DMS53 treated with DMSO at 0.1 percent for 48 hours (cell line): Measurements from ENCODE around the gene PDK3.

Experiments
- DNase-seq: peaks from one replicate; lab custom pipeline; 2025; ENCODE audit not compliant: unreplicated experiment; lab: John Stamatoyannopoulos, UW

Gene PDK3

DNA sequence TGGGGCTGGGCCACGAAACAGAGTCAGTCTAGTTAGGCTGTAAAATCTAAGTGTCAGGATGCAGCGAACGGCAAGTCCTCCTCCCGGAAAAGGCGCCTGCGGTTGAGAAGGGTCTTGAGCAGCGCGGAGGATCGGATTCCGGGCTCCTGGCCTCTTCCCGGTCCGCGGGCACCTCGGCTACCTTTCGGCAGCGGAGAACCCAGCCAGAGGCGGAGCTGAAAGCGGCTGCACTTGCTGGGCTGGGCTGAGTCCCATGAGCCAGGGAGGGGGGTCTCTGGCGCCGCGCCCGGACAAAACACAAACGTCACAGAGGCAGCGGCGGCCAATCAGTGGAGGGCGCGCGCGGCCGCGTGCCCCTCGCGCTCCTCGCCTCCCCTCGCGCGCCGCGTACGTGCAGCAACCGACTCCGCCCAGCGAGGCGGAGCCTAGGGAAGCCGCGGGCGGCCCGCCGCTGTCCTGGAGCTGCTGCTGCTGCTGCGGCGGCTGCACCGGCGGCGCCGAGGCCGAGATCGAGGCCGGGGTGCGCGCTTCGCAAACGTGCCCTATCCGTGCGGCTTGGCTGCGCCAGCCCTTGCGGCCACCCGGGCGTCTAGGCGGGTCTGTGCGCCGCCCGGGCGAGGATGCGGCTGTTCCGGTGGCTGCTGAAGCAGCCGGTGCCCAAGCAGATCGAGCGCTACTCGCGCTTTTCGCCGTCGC, at the start of gene PDK3:
TSS of gene PDK3 (plus strand) at position 451 of the 696 bp plus-strand sequence. CDS start at position 621, 170 bp downstream.
- DNase-seq = peak; percentile 73

DNA sequence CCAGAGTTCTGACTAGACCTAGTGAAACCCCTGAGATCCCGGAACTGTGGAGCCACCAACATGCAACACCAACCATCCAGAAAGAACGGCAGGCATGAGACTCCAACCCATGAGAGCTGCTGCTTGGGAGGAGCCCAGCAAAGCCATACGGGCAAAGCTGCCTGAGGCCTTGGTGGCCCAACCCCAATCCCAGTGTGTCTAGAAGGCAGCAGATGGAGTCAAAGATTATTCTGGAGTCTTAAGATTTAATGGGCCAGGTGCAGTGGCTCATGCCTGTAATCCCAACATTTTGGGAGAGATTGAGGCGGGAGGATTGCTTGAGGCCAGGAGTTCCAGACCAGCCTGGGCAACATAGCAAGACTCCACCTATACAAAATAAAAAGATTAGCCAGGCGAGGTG, 49.2 kb upstream of the PDK3 start:
- DNase-seq = no peak

DNA sequence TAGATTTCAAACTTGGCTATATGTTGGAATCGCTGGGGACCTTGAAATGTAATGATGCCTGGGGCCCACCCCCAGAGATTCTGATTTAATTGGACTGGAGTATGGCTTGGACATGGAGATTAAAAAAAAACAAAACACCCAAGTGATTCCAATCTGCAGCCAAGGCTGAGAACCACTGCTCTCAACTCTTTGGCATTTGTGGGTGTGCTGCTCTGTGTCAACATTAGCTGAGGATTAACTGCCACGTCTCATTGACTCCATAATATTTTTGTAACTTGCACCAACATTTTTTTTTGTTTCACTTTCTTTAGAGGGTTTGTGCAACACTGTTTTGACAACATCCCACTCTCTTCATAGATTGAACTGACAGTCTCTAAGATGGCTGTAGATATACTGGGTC, 41.1 kb upstream of the PDK3 start:
- DNase-seq = no peak

DNA sequence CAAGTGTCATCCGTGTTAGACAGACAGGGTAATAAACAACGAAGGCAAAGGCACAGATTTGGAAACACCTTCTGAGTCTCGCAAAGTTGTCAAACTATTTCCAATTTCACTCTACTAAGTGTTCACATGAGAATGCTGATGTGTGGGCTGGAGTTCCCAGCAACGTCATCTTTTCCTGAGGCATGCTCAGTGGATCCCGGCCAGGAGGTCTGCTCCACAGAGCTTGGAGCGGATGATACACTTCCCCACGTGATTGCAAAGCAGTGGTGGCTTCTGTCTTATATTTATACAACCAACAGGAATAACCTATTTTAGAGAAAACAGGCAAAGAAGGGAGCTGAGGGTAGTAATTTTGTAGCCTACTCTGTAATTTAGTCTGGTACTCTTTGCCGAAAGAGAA, 40.1 kb upstream of the PDK3 start:
- no peak for DNase-seq

DNA sequence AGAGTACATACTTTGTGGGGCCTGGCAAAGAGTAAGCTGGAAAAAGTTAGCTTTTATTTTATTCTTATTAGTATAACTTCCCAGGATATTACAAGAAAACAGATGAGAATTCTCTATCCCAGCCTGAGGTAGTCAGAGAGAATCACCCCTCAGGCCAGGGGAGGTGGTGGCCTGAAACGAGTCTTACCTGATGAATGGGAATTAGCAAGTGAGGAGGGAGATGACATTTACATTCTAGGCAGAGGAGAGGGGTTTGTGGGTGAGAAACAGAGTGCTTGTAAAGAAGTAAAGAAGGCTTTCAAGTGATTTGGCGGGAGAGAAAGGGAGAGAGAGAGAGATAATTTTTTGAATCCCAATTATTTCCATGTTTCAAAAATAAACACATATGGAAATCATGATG, 39.3 kb upstream of the PDK3 start:
- no peak for DNase-seq

DNA sequence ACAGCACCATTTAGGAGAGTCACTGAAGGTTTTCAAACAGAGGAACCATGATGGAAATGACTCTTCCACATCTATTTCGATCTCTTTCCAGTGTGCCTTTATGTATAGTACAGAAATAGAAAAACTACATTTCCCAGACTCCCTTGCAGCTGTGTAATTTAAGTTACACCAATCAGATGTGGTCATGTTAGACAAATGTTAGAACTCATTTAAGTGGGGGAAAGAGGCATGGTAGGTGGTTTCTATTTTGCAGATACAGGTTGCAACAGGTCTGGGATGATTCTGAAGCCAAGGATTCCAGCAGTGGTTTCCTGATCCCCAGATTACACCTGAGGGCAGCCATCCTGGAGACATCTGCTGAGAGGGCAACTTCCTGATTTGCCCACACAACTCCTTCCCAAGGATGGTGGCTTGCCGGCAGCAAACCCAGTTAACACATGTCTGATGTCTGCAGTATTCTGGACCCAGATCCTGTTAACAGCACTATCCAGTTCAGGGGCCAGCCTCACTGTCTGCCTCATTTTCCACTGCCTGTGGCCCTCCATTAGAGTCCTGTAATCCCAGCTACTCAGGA, 38.7 kb upstream of the PDK3 start:
- DNase-seq = no peak

DNA sequence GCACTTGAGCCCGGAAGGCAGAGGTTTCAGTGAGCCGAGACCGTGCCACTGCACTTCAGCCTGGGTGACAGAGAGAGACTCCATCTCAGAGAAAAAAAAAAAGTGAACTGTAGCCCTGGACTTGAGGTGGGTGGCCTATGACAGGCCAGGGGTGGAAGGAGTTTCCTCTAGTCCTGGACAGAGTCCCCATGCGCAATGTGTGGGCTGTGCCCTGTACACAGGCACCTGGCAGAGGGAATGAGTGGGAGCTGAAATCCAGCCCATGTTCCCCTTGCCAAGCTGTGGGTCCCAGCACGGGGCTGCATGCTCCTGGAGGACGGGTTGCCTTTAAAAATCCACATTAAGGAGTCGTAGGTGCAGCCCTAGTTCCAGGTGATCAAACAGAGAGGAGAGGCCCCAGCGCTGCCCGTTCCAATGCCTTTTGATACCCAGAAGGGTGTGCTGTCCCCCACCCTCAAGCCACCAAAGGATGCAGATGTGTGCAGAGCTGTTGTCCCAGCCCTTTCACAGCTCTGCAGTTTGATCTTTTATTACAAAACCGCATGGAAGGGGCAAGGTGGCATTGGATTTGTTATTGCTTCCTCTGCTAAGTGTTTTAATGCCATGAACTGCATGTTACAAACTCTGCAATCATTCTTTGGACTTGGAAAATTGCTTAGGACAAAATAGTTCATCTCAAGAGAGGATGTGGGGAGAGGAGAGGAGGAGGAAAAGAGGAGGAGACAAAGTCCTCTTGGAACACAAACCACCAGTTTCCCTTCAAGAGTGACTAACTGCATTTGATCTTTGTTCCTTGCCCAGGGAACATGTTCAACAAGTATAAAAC, 38.0 kb upstream of the PDK3 start:
- no peak for DNase-seq

DNA sequence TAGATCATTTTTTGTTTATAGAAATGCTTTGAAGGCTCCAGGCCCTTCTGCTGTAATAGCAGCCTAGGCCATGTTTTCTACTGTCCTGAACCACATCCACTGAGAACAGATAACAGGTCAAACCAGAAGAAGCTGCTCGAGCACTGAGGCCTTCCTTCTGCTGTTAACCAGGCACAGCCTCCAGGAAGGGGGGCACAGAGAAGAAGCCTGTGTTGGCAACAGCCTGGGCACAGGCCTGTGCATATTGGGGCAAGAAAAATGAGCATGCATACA, 37.4 kb upstream of the PDK3 start:
- DNase-seq = no peak

DNA sequence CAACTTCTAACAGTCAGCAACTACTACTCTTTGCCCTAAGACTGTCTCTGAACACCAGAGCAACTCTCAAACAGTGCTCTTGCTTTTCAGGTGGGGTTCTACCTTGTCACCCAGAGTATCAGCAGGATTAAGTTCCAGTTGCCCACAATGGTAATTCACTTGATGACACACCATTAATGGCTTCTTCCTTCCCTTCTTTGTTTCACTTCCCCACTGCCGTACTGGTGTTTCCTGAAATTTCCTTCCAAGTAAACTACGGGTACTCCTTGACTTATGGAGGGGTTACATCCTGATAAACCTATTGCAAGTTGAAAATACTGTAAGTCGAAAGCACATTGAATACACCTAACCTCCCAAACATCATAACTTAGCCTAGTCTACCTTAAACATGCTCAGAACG, 36.6 kb upstream of the PDK3 start:
- no peak for DNase-seq

DNA sequence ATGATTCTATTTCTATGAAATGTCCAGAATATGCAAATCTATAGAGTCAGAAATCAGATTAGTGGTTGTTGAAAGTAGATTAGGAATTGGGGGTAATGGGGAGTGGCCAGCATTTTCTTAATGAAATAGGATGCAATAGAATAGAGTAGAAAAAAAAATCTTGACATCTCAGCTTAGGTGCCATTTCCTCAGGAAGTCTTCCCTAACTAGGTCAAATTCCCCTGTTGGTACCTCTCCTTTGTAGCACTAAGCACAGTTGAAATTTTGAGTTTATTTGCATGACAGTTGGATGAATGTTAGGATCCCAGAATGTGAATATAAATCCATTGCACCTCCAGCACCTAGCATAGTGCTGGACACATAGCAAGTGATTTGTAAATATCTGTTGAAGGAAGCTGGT, 30.0 kb upstream of the PDK3 start:
- no peak for DNase-seq

DNA sequence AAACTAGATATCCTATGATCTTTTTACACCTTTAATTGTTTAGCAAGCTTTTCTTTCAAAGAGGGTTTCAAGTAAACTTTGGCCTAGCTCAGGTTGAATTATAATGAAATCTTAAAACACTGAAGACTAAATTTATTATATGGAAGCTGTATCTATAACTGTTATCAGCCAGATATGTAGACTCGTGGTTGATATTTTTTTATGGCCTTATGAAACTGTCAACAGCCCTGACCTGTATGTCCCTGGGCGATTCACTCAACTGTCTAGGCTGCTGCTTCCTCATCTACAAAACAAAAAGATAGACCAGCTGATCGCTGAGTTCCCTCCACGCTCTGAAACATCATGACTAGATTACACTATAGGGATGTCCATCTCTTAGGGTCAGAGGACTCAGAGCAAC, 21.2 kb upstream of the PDK3 start:
- no peak for DNase-seq

DNA sequence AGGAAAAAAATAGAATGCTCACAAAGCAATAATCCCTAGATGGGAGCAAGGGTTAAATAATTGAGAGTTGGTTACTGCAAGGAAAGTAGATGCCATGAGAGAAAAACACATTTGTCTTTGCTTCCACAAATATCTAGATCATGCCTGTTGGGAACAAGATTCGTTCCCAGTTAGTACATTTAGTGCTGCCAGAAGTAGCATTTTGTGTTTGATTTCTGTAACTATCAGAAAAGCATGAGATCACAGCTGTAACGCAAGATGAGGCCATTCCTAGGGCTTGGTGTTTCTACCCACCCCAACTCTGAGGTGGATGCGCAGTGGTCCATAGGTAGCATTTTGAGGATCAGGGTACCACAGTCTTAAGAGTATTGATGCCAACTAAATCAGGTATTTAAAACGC, 20.4 kb upstream of the PDK3 start:
- no peak for DNase-seq

DNA sequence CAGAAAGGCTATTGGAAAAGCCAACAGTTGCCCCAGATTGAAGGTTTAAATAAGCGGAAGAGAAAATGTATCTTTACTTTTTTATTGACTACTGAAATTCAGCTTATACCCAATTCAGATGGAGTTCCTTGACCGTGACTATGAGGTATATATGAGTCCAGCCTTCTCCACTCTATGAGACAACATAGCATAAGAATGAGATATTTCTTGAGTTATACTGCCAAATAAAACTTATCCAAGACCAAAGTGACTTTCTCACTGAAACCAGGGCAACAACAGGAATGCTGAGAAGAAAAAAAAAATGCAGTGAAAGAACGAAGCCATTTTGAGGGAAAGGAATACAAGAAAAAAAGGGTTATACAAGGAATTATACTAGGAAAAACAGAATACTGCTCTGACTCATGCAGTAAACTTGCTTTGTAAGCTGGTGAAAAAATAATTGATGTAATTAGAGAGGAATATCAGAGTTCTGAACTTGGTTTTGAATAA, 16.3 kb upstream of the PDK3 start:
- DNase-seq = no peak

DNA sequence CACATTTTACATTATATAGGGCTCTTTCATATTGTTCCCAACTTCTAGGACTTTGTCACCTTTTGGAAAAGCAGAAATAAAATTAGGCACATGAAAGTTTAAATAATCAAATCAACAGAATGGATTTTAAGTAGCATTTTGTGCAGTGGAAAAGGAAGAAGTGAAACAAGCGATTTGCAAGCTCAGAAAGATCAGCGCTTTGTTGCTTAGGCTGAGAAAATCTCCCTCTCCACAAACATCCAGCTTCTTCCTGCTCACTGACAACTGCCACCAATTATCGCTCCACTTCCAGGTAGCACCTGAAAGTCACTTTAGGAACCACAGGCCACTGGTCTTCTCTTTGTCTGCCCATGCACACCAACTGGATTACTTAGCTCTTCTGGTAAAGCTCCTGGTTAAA, 2.0 kb upstream of the PDK3 start:
- no peak for DNase-seq

DNA sequence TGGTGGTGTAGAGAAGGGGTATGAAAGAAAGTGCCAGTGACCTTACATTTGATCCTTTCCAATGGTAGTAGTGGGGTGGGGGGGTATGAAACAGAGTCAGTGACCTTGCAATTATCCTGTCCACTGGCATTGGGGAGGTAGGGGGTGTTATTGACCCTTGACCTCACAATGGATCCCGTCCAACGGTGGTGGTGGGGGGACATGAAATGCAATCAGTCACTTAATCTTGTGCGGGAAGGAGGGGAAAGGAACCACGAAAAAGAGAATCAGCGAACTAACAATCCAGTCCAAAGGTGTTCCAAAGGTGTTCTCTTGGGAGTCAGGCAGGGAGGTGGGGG, 619 bp upstream of the PDK3 start:
- no peak for DNase-seq

DNA sequence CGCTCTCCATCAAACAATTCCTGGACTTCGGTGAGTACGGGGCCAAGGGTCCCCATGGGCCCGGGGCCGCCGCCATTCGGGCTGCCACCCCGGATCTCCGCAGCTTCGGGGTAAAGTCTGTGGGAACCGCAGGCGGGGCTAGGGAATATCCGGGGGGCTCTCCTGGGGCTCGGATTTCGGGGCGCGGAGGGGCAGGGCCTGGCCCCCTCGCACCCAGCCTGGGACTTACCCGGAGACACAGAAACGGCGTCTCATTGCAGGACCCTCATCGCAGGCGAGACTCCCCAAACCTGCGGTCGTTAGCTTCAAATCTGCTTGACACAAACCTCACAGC, 413 bp downstream of the PDK3 start:
- no peak for DNase-seq

DNA sequence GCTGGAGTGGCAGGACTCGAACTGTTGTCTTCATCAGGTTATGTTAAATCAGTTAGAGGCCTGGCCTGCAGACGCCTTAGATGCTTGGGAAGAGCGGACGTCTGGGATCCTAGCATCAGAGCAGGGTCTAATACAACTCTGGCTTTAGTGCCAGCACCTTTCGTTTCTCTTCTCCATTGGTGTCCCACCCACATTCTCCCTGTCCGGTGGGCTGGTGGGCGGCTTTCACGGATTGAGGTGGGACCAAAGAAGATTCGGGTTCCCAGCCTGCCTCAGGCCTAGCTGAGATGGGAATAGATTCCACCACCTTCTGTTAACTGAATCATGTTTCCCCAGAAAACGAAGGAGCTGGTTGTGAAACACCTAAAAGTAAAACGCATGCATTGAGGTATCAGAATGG, 939 bp downstream of the PDK3 start:
- DNase-seq = no peak

DNA sequence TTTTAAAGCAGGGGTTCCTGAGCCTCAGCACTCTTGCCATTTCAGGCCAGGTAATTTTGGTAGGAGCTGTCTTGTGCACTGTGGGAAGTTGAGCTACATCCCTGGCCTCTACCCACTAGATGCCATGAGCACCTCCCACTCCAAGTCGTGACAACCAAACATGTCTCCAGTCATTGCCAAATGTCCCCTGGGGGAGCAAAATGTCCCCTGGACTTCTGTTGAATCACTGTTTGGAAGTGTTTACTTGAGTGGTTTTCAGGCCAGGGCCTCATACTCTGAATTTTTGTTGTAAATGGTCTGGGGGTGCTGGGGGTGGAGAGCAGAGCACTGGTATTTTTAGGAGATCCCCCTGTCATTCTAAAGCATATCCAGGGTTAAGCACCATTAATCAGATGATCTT, 3.2 kb downstream of the PDK3 start:
- no peak for DNase-seq

DNA sequence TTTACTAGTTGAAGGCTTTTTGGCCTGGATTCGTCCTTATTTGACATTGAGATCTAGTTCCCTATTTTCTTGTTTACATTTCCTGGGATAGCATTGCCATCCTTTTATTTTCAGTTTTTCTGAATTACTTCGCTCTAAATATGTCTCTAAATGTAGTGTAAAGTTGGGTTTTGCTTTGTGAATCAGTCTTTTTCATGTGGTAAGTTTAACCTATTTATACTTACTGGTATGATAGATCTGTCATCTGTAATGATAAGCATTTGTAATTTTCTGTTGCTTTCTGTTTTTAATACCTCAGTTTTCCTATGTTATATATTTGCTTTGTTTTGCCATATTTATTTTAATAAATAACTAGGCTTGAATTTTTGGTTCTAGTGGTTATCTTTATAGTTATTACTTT, 6.7 kb downstream of the PDK3 start:
- no peak for DNase-seq

DNA sequence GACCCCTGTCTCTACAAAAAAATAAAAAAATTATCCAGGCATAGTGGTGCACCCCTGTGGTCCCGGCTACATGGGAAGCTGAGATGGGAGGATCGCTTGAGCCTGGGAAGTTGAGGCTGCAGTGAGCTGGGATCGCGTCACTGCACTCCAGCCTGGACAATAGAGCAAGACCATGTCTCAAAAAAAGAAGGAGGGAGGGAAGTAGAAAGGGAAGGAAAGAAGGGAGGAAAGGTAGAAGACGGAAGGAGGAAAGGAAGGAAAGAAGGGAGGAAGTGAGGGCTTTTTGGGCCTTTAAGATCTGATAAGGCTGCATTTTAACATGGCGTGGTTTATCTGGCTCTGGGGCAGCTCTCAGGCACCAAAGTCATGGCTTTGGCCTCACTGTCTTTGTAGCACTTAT, 10.4 kb downstream of the PDK3 start:
- no peak for DNase-seq

DNA sequence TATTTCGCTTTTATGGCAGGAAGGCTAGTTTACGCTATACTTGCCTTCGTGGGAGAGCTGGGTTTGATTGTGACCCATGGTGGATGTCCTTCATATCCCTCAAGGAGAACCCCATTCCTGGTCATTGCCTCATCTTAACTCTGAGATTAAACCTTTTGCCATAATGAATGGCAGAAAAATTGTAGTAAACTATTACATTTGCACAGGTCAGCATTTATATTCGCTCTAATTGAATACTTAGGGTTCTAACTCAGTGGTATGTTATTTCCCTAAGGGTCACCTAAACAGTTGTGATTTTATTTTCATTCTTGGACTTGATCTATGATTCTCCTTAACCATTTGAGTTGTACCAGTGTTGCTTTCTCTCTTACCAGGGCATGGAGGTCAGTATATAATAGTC, 13.4 kb downstream of the PDK3 start:
- no peak for DNase-seq

DNA sequence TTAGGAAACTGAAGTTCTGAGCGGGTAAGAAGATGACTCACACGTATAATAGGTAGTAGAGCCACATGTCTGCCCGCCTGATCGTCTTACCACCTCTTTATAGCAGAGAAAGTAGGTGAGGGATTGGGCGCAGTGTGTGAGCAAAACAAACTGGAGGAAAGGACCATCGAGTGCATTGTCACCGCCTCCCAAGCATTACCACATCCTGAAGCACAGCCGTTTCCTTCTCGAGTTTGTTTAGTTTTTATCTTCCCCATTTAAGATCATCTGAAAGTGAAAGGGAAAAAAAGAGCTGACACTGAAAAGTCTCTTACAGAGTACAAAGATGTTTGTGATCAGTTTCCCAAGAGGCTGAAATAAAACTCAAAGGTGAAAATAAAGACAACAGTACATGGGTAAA, 14.8 kb downstream of the PDK3 start:
- peak; percentile 59 for DNase-seq

DNA sequence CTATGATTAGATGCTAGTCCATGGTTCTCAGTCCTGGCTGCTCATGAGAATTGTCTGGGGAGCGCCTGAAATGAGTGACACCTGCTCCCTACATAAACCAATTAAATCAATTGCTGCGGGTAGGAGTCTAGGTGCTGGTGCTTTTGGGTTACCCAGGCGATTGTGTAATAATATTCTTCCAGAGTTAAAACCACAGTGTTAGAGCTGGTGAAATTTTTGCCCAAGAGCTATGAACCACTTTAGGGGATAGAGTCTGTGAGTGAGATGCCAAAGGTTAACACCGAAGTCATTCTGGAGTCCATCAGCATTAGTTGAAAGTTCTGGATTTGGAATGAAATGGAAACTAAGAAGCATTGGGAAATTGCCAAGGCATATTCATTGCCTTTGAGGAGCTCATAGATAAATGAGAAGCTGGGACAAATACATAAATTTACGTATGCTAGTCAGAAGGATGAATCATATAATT, 15.3 kb downstream of the PDK3 start:
- DNase-seq = no peak
